AG10803 (cell line): ENCODE results near the gene APOL2.

Experiments used
- DNase-seq: peaks from one replicate; pipeline ENCODE4 v3.0.0; 2010; ENCODE audit warnings: low read depth
- H3K4me3 ChIP-seq: 2 replicates; pipeline ENCODE4 v1.5.1; 2011; ENCODE audit warnings: mild to moderate bottlenecking, low read length, control low read depth
- TF ChIP-seq, protein P1 (sequence below): conservative IDR thresholded peaks from 2 replicates; pipeline ENCODE4 v1.5.1; 2011; ENCODE audit warnings: mild to moderate bottlenecking, low read length, control low read depth, inconsistent platforms

APOL2 gene

GRCh38 chr22:36238373-36239149 is 766 bp downstream of the APOL2 start:
- TF ChIP-seq, protein P1, sequence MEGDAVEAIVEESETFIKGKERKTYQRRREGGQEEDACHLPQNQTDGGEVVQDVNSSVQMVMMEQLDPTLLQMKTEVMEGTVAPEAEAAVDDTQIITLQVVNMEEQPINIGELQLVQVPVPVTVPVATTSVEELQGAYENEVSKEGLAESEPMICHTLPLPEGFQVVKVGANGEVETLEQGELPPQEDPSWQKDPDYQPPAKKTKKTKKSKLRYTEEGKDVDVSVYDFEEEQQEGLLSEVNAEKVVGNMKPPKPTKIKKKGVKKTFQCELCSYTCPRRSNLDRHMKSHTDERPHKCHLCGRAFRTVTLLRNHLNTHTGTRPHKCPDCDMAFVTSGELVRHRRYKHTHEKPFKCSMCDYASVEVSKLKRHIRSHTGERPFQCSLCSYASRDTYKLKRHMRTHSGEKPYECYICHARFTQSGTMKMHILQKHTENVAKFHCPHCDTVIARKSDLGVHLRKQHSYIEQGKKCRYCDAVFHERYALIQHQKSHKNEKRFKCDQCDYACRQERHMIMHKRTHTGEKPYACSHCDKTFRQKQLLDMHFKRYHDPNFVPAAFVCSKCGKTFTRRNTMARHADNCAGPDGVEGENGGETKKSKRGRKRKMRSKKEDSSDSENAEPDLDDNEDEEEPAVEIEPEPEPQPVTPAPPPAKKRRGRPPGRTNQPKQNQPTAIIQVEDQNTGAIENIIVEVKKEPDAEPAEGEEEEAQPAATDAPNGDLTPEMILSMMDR = no peak
- H3K4me3 ChIP-seq = peak overlapping the region; percentile 74
- DNase-seq = no peak

DNA sequence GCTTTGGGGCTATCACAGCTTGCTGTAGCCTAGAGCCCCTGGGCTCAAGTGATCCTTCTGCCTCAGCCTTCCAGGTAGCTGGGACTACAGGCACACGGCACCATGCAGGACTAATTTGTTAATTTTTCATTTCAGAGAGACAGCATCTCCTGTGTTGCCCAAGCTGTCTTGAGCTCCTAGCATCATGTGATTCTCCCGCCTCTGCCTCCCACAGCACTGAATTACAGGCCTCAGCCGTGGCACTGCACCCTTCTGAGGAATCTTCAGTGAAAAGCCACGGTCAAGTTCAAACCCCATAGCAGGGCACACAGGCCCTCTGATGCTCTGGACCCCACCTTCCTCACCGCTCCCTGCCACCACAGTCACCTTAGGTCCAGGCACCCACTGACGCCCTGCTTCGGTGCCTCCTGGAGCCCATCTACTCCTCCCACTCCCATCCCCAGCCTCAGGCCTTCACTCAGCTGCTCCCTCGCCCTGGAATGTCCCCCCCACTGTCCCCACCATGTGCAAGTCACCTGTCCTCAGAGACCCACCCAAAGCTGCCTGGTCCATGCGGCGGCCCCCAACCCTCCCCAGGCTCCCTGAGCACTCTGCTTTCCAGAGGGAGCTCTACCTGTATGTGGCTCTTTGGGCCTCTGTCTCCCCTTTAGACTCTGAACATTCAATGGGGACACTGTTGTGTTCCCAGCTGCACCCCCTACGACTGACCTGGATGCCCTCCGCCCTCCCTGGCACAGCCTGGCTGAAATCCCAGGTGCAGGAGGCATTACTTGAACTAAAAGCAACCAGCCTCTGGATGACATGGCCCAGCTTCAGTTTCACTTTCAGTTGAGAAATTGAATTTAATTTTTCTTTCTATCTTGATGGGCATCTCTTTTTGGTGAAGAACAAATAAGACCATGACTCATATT is 1.6 kb downstream of the APOL2 start:
- H3K4me3 ChIP-seq = peak overlapping the region; percentile 74
- TF ChIP-seq, protein P1 = no peak
- DNase-seq = peak; percentile 21

GRCh38 chr22:36236388-36237319 is 2.7 kb downstream of the APOL2 start:
- H3K4me3 ChIP-seq = peak overlapping the region; percentile 74

GRCh38 chr22:36235585-36235984 is 3.7 kb downstream of the APOL2 start:
- TF ChIP-seq, protein P1 = no peak
- no peak for DNase-seq
- H3K4me3 ChIP-seq = no peak overlapping the region

More at GRCh38 chr22:36236388-36237319, 2.7 kb downstream of the APOL2 start:
- TF ChIP-seq, protein P1 = no peak
- no peak for DNase-seq

DNA sequence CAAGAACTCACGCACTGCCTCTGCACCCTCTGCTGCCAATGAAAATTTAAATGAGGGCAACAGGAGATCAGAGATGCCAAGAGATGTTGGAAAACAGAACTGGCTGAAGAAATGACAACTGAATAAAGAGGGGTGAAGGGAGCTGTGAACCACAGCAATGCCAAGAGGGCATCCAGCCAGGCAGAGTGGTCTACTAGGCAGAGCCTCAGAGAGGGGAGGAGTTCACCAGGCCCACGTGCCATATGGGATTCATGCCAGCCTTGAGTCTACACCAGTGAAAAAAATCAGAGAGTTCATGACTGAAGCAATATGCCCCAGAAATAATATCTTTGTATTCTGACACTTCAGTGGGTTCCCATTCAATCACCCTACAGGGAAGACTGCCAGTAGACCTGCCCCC is 4.4 kb downstream of the APOL2 start:
- H3K4me3 ChIP-seq = no peak overlapping the region
- TF ChIP-seq, protein P1 = no peak
- DNase-seq = no peak

DNA sequence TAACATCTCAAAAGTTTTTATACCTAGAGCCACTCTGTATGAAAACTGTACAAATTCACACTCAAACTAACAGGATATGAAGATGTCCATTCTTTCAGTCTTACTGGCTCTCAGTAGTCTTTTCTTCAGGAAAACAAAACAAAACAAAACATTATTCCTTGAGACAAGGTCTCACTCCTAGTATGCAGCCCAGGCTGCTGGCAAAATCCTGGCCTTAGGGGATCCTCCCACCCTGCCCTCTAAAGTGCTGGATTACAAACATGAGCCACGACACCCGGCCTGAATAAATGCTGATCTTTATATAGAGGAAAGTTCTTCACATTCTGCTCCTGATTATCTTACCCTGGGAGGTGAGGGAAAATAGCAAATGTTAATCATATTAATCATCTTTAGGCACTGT is 5.1 kb downstream of the APOL2 start:
- TF ChIP-seq, protein P1 = no peak
- no peak overlapping the region for H3K4me3 ChIP-seq
- DNase-seq = no peak
